BE2C (cell line): ENCODE data around the gene MAN1C1.

Source experiments
- DNase-seq: peaks from one replicate; pipeline ENCODE4 v3.0.0-alpha.2; 2020
- H3K27me3 ChIP-seq: fragments of 250-450 bp; sonication (Bioruptor Pico); 2 replicates; pipeline ENCODE4 v1.5.1; 2020; ENCODE audit warnings: mild to moderate bottlenecking
- H3K36me3 ChIP-seq: fragments of 250-450 bp; sonication (Bioruptor Pico); 2 replicates; pipeline ENCODE4 v1.5.1; 2020; ENCODE audit warnings: mild to moderate bottlenecking
- H3K4me1 ChIP-seq: fragments of 250-450 bp; sonication (Bioruptor Pico); 2 replicates; pipeline ENCODE4 v1.5.1; 2020
- H3K4me3 ChIP-seq: 2 replicates; pipeline ENCODE4 v1.5.1; 2011; ENCODE audit warnings: low read depth, low read length
- H3K9me3 ChIP-seq: fragments of 250-450 bp; sonication (Bioruptor Pico); 2 replicates; pipeline ENCODE4 v1.5.1; 2020
- CTCF ChIP-seq: IDR thresholded peaks from 2 replicates; pipeline ENCODE4 v1.5.1; 2012; ENCODE audit warnings: mild to moderate bottlenecking, low read depth, low read length

MAN1C1 gene

GRCh38 chr1:25701030-25701785 is 84.6 kb downstream of the MAN1C1 start:
- Histone ChIP-seq H3K4me1 (peaks cover 25% of the 10 kb centered on the region), H3K36me3 (no peaks in the 10 kb centered on the region), H3K27me3 (no peaks in the 10 kb centered on the region), H3K9me3 (no peaks in the 10 kb centered on the region), H3K4me3 (no peak overlapping the region)
- TF ChIP-seq CTCF, result no peak
- no peak for DNase-seq

GRCh38 chr1:25702101-25702775 is 85.6 kb downstream of the MAN1C1 start:
- no peaks in the 10 kb centered on the region for H3K27me3 ChIP-seq
- DNase-seq, result no peak
- H3K9me3 ChIP-seq, result no peaks in the 10 kb centered on the region
- TF ChIP-seq CTCF, result no peak
- H3K36me3 ChIP-seq, result no peaks in the 10 kb centered on the region
- peaks cover 35% of the 10 kb centered on the region for H3K4me1 ChIP-seq
- H3K4me3 ChIP-seq, result no peak overlapping the region

- DNase-seq, result no peak
- Histone ChIP-seq H3K36me3 (no peaks in the 10 kb centered on the region), H3K4me1 (peaks cover 36% of the 10 kb centered on the region), H3K27me3 (no peaks in the 10 kb centered on the region), H3K4me3 (no peak overlapping the region), H3K9me3 (no peaks in the 10 kb centered on the region)
- no peak for TF ChIP-seq CTCF
Observed at GRCh38 chr1:25703041-25703440, 86.5 kb downstream of the MAN1C1 start.

DNA sequence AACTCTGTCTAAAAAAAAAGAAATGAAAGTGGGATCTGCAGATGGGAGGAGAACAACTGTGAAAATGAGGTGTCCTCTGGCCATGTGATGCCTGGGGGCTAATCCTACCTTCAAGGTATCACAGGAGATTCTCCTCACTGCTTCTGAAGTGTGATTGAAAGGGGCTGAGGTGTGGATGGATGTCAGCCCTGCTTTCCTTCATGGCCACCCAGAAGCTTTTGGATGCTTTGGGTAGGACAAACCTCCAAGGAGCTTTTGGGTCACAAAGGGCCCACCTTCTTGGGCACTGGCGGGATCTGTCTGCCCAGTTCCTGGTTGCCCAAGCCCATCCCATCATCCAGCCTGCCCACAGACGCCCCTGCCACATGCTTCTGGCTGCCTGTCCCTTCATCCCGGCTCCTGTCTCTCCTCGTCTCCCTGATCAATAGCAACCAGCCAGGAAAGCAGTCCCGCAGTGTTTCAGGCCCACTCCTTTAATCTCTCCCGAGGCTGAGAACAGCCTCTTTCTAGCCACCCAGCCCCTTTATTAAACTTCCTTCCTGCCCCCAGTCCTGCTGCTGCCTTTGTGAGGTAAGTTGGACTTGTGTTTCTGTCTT is 87.2 kb downstream of the MAN1C1 start:
- Histone ChIP-seq H3K9me3 (no peaks in the 10 kb centered on the region), H3K36me3 (no peaks in the 10 kb centered on the region), H3K4me3 (no peak overlapping the region), H3K27me3 (no peaks in the 10 kb centered on the region), H3K4me1 (peaks cover 40% of the 10 kb centered on the region)
- no peak for TF ChIP-seq CTCF
- DNase-seq, result no peak

DNA sequence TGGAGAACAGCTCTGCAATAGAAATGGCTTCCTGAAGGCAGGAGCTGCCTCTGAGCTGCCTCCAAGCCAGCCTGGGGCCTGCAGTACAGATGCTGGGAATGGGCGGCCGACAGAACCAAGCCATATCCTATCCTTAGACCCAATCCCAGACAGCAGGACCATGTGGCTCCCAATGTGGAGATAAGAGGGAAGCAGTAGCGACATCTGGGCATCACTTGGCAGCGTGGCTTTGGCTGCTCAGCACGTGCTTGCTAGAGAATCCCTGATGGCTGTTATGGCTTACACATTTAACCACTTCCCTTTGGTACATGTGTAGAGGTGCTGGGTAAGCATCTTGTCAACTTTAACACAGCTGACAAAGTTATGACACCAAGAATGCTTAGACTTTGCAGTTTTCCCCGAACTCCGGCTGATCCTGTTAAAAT is 87.7 kb downstream of the MAN1C1 start:
- H3K4me3 ChIP-seq, result no peak overlapping the region
- no peaks in the 10 kb centered on the region for H3K9me3 ChIP-seq
- no peaks in the 10 kb centered on the region for H3K36me3 ChIP-seq
- H3K4me1 ChIP-seq, result peaks cover 40% of the 10 kb centered on the region
- no peaks in the 10 kb centered on the region for H3K27me3 ChIP-seq
- TF ChIP-seq CTCF, result no peak
- DNase-seq, result peak; percentile 35

DNA sequence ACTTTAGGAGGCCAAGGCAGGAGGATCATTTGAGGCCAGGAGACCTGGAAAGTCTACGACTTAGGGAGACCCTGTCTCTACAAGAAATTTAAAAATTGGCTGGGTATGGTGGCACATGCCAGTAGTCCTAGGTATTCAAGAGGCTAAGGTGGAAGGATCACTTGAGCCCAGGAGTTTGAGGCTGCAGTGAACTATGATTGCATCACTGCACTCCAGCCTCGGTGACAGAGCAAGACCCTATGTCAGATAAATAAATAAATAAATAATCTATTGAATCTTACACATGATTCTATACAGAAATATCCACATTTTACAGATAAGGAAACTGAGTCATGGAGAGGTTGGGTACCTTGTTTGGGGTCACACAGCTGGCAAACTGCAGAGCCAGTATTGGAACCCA is 89.1 kb downstream of the MAN1C1 start:
- H3K4me1 ChIP-seq, result peaks cover 29% of the 10 kb centered on the region
- no peaks in the 10 kb centered on the region for H3K27me3 ChIP-seq
- no peak overlapping the region for H3K4me3 ChIP-seq
- no peak for TF ChIP-seq CTCF
- no peak for DNase-seq
- H3K9me3 ChIP-seq, result no peaks in the 10 kb centered on the region
- no peaks in the 10 kb centered on the region for H3K36me3 ChIP-seq
